ENCODE results near the gene DNASE1. TPM values are rescaled to one million over a fixed set of nuclear protein-coding genes. Genes with fewer than 3 reads are reported as not detected.

The DNASE1 gene
- polyA plus RNA-seq, 2 of the 4 experiments (the other 2 are of a cell fraction) = 6.3 to 7.2 TPM

- TF ChIP-seq REST (IDR thresholded peaks at IDR 0.05) (no peak), CHD2 (IDR thresholded peaks at IDR 0.05; ENCODE audit: low read length, partially characterized antibody) (no peak), ZNF302 (CRISPR knock-in tag; IDR thresholded peaks at IDR 0.05) (no peak), HOXB5 (CRISPR knock-in tag; IDR thresholded peaks at IDR 0.05) (no peak)
Observed at GRCh38 chr16:3665508-3665907, 11.0 kb downstream of the DNASE1 start (continued).

- CTCF ChIA-PET = interaction anchor here (0.8 kb wide), 1 partner anchor 21 kb away, joined by 5 read pairs; no protein-coding TSS in a partner anchor
- no peak for FAIRE-seq
- H3K4me3 ChIP-seq = no peak overlapping the region
Observed at GRCh38 chr16:3668626-3669025, 14.1 kb downstream of the DNASE1 start.

GRCh38 chr16:3669082-3669481, 14.6 kb downstream of the DNASE1 start:
- TF ChIP-seq RARB (CRISPR knock-in tag; IDR thresholded peaks at IDR 0.05) (no peak), GATA3 (IDR thresholded peaks at IDR 0.05; ENCODE audit: borderline replicate concordance) (no peak), POLR2A (IDR thresholded peaks at IDR 0.05; ENCODE audit: low read length) (no peak), SREBF2 (IDR thresholded peaks at IDR 0.05) (no peak), KDM1A (IDR thresholded peaks at IDR 0.05; ENCODE audit: low read depth) (no peak), BCL3 (IDR thresholded peaks at IDR 0.05) (no peak), SMC3 (IDR thresholded peaks at IDR 0.05) (no peak), TFCP2L1 (CRISPR knock-in tag; IDR thresholded peaks at IDR 0.05) (no peak), EHMT2 (IDR thresholded peaks at IDR 0.05; ENCODE audit: low read depth) (no peak), FOSL2 (IDR thresholded peaks at IDR 0.05) (no peak), FOSL2 (CRISPR knock-in tag; IDR thresholded peaks at IDR 0.05) (no peak), ZC3H11A (IDR thresholded peaks at IDR 0.05) (no peak), PHF8 (IDR thresholded peaks at IDR 0.05; ENCODE audit: borderline replicate concordance, low read depth) (no peak), E2F6 (IDR thresholded peaks at IDR 0.05; ENCODE audit: borderline replicate concordance, low read depth) (no peak), JUNB (IDR thresholded peaks at IDR 0.05) (no peak), HOXB13 (CRISPR knock-in tag; IDR thresholded peaks at IDR 0.05; ENCODE audit: low read depth) (no peak), NFE2L2 (conservative IDR thresholded peaks at IDR 0.05; ENCODE audit: low read length) (no peak), PBX3 (IDR thresholded peaks at IDR 0.05) (no peak), ESRRA (IDR thresholded peaks at IDR 0.05; ENCODE audit: borderline replicate concordance, low read length) (no peak), RCOR1 (IDR thresholded peaks at IDR 0.05; ENCODE audit: low read depth, low read length) (no peak)
- H3K4me1 ChIP-seq = no peaks in the 10 kb centered on the region
- H3K9me3 ChIP-seq = 0 out of 3 replicates have a peak, but pooled peaks cover 5% of the 10 kb centered on the region
- no peak overlapping the region for H3K4me3 ChIP-seq
- ChIA-PET POLR2A (no interaction called here), CTCF (interaction anchor here (0.8 kb wide), 1 partner anchor 21 kb away, joined by 5 read pairs; no protein-coding TSS in a partner anchor)
- DNase-seq (ENCODE audit: low read depth in 1 of 2, low spot score in 1 of 2) (no peak), ATAC-seq (no peak), FAIRE-seq (no peak)
- no peak overlapping the region for H3K27ac ChIP-seq
- no peak overlapping the region for H3K4me2 ChIP-seq
- 94% methylated on average over 10 of the region's 10 CpGs for WGBS (ENCODE audit: missing lambda C conversion rate)

More at GRCh38 chr16:3668626-3669025, 14.1 kb downstream of the DNASE1 start:
- Histone ChIP-seq H3K4me2 (no peak overlapping the region), H3K4me1 (no peaks in the 10 kb centered on the region), H3K9me3 (0 out of 3 replicates have a peak, but pooled peaks cover 5% of the 10 kb centered on the region), H3K27ac (no peak overlapping the region)
- no peak for DNase-seq (ENCODE audit: low read depth in 1 of 2, low spot score in 1 of 2)
- TF ChIP-seq FOSL2 (IDR thresholded peaks at IDR 0.05) (no peak), FOSL2 (CRISPR knock-in tag; IDR thresholded peaks at IDR 0.05) (no peak)
- ATAC-seq = no peak
- 92% methylated on average over 11 of the region's 11 CpGs for whole genome bisulfite sequencing (ENCODE audit: missing lambda C conversion rate)
- POLR2A ChIA-PET = no interaction called here
